MM.1S (cell line): ENCODE data around the gene MYRF.

Source experiments
- DNase-seq: peaks from one replicate; pipeline ENCODE4 v3.0.0-alpha.2; 2015
- H2AFZ ChIP-seq: fragments of 300-600 bp; sonication (generic); 2 replicates; pipeline ENCODE4 v1.6.0; 2016; ENCODE audit warnings: antibody characterized with exemption, low read length
- H3F3A ChIP-seq: fragments of 300-600 bp; sonication (generic); 2 replicates; pipeline ENCODE4 v1.6.1; 2016; ENCODE audit warnings: mild to moderate bottlenecking, antibody characterized with exemption, low read length, moderate library complexity, mixed read lengths; ENCODE audit not compliant: insufficient read depth
- H3K27ac ChIP-seq: fragments of 300-600 bp; sonication (generic); 2 replicates; pipeline ENCODE4 v1.5.1; 2016; ENCODE audit warnings: mild to moderate bottlenecking, low read length
- H3K27me3 ChIP-seq: fragments of 300-600 bp; sonication (generic); replicated peaks from 2 replicates; pipeline ENCODE4 v1.6.0; 2016; ENCODE audit warnings: low read length; ENCODE audit not compliant: insufficient read depth
- H3K36me3 ChIP-seq: fragments of 300-600 bp; sonication (generic); replicated peaks from 2 replicates; pipeline ENCODE4 v1.6.1; 2016; ENCODE audit warnings: mild to moderate bottlenecking, low read length, mixed read lengths; ENCODE audit not compliant: insufficient read depth
- H3K4me1 ChIP-seq: fragments of 300-600 bp; sonication (generic); 2 replicates; pipeline ENCODE4 v1.6.1; 2016; ENCODE audit warnings: low read length, mixed read lengths
- H3K4me2 ChIP-seq: fragments of 300-600 bp; sonication (generic); 2 replicates; pipeline ENCODE4 v1.6.0; 2016; ENCODE audit warnings: low read depth, low read length
- H3K4me3 ChIP-seq: fragments of 300-600 bp; sonication (generic); 2 replicates; pipeline ENCODE4 v1.5.1; 2016; ENCODE audit warnings: low read length, mixed read lengths
- H3K79me2 ChIP-seq: fragments of 300-600 bp; sonication (generic); 2 replicates; pipeline ENCODE4 v1.6.1; 2016; ENCODE audit warnings: mixed run types, low read length, mixed read lengths
- H3K9ac ChIP-seq: fragments of 300-600 bp; sonication (generic); 2 replicates; pipeline ENCODE4 v1.6.1; 2016; ENCODE audit warnings: low read length, mixed read lengths
- H3K9me2 ChIP-seq: fragments of 300-600 bp; sonication (generic); replicated peaks from 2 replicates; pipeline ENCODE4 v1.6.1; 2016; ENCODE audit warnings: mild to moderate bottlenecking, low read length, mixed read lengths; ENCODE audit not compliant: insufficient read depth
- H3K9me3 ChIP-seq: fragments of 300-600 bp; sonication (generic); replicated peaks from 2 replicates; pipeline ENCODE4 v1.6.1; 2016; ENCODE audit warnings: mild to moderate bottlenecking, low read length, mixed read lengths; ENCODE audit not compliant: insufficient read depth
- H4K20me1 ChIP-seq: fragments of 300-600 bp; sonication (generic); 2 replicates; pipeline ENCODE4 v1.6.1; 2016; ENCODE audit warnings: mild to moderate bottlenecking, low read length, moderate library complexity, mixed read lengths; ENCODE audit not compliant: insufficient read depth
- EZH2 ChIP-seq: fragments of 300-600 bp; sonication (generic); optimal IDR thresholded peaks from 2 replicates; pipeline ENCODE3; 2017; ENCODE audit warnings: low read depth, mild to moderate bottlenecking, antibody characterized with exemption, low read length, mixed read lengths
- EZH2phosphoT487 ChIP-seq: fragments of 300-600 bp; sonication (generic); IDR thresholded peaks from 2 replicates; pipeline ENCODE4 v1.6.1; 2018; ENCODE audit warnings: antibody characterized with exemption, low read length
- TF ChIP-seq, protein P1 (sequence below): fragments of 300-600 bp; sonication (generic); IDR thresholded peaks from 2 replicates; pipeline ENCODE4 v1.5.1; 2016; ENCODE audit warnings: antibody characterized with exemption, low read length, mixed read lengths

The MYRF gene

DNA sequence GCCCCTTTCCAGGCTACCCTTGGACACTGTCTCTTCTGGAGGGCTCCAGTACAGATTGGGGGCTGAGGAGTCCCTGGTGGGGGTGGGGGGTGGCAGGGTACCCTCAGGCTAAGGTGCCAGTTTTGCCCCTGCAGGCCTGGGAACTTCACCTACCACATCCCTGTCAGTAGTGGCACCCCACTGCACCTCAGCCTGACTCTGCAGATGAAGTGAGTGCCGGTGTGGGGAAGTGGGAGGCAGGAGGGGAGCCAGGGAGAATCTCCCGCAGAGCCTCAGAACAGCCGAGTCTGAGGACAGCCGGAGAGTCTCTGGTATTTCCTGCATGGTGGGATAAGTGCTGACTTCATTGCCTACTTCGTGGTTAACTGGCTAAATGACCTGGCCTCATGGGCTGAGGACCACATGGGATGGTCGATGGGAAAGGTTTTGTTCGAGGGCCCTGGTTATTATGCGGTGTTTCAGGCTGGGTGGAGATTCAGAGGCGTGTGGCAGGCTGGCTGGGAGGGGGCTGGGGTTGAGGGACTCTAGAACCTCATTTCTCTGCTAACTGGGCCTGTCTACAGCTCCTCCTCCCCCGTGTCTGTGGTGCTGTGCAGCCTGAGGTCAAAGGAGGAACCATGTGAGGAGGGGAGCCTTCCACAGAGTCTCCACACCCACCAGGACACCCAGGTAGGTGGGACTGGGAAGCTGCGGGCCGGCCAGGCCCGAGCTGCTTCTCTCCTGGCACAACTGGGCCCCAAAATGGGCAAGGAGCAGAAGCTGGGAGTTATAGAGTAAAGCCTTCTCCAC, 31.5 kb downstream of the MYRF start:
- no peak overlapping the region for H3K9ac ChIP-seq
- H3K27me3 ChIP-seq: no peaks in the 10 kb centered on the region
- no peak overlapping the region for H3K4me2 ChIP-seq
- H3K9me2 ChIP-seq: no peaks in the 10 kb centered on the region
- no peaks in the 10 kb centered on the region for H4K20me1 ChIP-seq
- no peak overlapping the region for H3K27ac ChIP-seq
- TF ChIP-seq, protein P1, sequence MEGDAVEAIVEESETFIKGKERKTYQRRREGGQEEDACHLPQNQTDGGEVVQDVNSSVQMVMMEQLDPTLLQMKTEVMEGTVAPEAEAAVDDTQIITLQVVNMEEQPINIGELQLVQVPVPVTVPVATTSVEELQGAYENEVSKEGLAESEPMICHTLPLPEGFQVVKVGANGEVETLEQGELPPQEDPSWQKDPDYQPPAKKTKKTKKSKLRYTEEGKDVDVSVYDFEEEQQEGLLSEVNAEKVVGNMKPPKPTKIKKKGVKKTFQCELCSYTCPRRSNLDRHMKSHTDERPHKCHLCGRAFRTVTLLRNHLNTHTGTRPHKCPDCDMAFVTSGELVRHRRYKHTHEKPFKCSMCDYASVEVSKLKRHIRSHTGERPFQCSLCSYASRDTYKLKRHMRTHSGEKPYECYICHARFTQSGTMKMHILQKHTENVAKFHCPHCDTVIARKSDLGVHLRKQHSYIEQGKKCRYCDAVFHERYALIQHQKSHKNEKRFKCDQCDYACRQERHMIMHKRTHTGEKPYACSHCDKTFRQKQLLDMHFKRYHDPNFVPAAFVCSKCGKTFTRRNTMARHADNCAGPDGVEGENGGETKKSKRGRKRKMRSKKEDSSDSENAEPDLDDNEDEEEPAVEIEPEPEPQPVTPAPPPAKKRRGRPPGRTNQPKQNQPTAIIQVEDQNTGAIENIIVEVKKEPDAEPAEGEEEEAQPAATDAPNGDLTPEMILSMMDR: no peak
- no peak for TF ChIP-seq EZH2phosphoT487
- TF ChIP-seq EZH2: no peak
- H3K79me2 ChIP-seq: peaks cover 3% of the 10 kb centered on the region; the same call in 1 of the 2 replicates
- no peaks in the 10 kb centered on the region for H3F3A ChIP-seq
- no peaks in the 10 kb centered on the region for H3K9me3 ChIP-seq
- no peak overlapping the region for H2AFZ ChIP-seq
- no peaks in the 10 kb centered on the region for H3K36me3 ChIP-seq
- H3K4me1 ChIP-seq: no peaks in the 10 kb centered on the region
- H3K4me3 ChIP-seq: no peak overlapping the region
- DNase-seq: no peak

DNA sequence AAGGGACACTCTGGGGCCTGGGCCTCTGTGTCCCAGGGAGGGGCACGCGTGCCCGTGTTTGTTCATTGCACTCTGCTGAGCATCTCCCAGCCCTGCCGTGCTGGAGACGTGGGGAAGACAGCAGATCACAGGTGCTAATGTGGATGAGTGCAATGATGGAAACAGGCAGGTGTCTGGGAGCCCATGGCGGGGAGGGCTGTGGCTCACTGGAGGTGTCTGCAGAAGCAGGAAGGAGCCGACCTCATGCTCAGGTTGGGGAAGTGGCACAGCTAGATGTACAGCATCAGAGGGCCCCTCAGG, 32.0 kb downstream of the MYRF start:
- Histone ChIP-seq H3F3A (no peaks in the 10 kb centered on the region), H3K9me3 (no peaks in the 10 kb centered on the region), H3K9ac (no peak overlapping the region), H3K27ac (no peak overlapping the region), H3K79me2 (peaks cover 6% of the 10 kb centered on the region), H3K4me1 (no peaks in the 10 kb centered on the region), H3K4me3 (no peak overlapping the region), H2AFZ (no peak overlapping the region), H3K27me3 (no peaks in the 10 kb centered on the region), H3K9me2 (no peaks in the 10 kb centered on the region), H3K36me3 (no peaks in the 10 kb centered on the region), H3K4me2 (no peak overlapping the region), H4K20me1 (no peaks in the 10 kb centered on the region)
- no peak for DNase-seq
- TF ChIP-seq EZH2phosphoT487 (no peak), EZH2 (no peak)
- TF ChIP-seq, protein P1: no peak

DNA sequence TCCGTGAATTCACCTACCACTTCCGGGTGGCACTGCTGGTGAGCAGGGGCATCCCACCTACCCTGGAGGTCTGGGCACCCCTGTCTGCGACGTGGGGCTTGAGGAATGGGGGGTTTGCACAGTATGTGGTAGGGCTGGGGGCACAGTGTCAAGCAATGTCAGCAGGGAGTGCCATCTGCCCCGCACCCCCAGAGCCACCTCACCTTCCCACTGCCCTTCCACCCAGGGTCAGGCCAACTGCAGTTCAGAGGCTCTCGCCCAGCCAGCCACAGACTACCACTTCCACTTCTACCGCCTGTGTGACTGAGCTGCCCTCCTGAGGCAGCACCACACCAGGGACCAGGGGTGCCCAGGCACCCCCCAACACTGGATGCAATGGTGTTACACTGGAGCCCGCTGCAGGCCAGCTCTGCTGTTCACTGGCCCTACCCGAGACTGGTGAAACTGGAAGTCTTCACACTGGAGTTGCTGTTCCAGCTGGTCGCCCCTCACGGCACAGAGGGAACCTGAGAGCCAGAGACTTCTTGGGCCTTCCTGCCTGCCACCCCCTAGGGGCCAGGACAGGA, 33.5 kb downstream of the MYRF start:
- Histone ChIP-seq H3K4me1 (no peaks in the 10 kb centered on the region), H3K4me3 (no peak overlapping the region), H3K27ac (no peak overlapping the region), H3F3A (no peaks in the 10 kb centered on the region), H3K9me2 (no peaks in the 10 kb centered on the region), H3K36me3 (no peaks in the 10 kb centered on the region), H3K27me3 (no peaks in the 10 kb centered on the region), H3K9ac (no peak overlapping the region), H3K4me2 (no peak overlapping the region), H3K9me3 (no peaks in the 10 kb centered on the region), H4K20me1 (no peaks in the 10 kb centered on the region), H2AFZ (no peak overlapping the region), H3K79me2 (peaks cover 20% of the 10 kb centered on the region)
- DNase-seq: no peak
- TF ChIP-seq, protein P1: no peak
- TF ChIP-seq EZH2 (no peak), EZH2phosphoT487 (no peak)
